ENCODE data around the gene WDR89.
"Not testable (repeated sequence)": the region's sequence is repeated elsewhere in the genome, so short reads cannot be mapped to it uniquely, and the experiment has no call there.

Gene WDR89

GRCh38 chr14:63652406-63652805 lies 10.7 kb upstream of the WDR89 start:
- FAIRE-seq = no peak

- FAIRE-seq = no peak
Observed at GRCh38 chr14:63650256-63650952, 8.7 kb upstream of the WDR89 start.

GRCh38 chr14:63647696-63648410 lies 6.2 kb upstream of the WDR89 start:
- no peak for FAIRE-seq

GRCh38 chr14:63644741-63645140 lies 3.1 kb upstream of the WDR89 start:
- no peak for FAIRE-seq

GRCh38 chr14:63642656-63643382 lies 1.1 kb upstream of the WDR89 start:
- no peak for FAIRE-seq

GRCh38 chr14:63642229-63642611 lies 549 bp upstream of the WDR89 start:
- no peak for FAIRE-seq

GRCh38 chr14:63638493-63638892 lies 3.2 kb downstream of the WDR89 start:
- no peak for FAIRE-seq

GRCh38 chr14:63636094-63636635 lies 5.5 kb downstream of the WDR89 start:
- FAIRE-seq = not testable (repeated sequence)

GRCh38 chr14:63633801-63634200 lies 7.9 kb downstream of the WDR89 start:
- FAIRE-seq = no peak

GRCh38 chr14:63632932-63633514 lies 8.6 kb downstream of the WDR89 start:
- FAIRE-seq = peak; percentile 53

GRCh38 chr14:63624701-63625100 lies 17.0 kb downstream of the WDR89 start:
- FAIRE-seq = no peak

- FAIRE-seq = no peak
Observed at GRCh38 chr14:63624203-63624602, 17.5 kb downstream of the WDR89 start.

GRCh38 chr14:63621975-63622374 lies 19.7 kb downstream of the WDR89 start:
- not testable (repeated sequence) for FAIRE-seq

- FAIRE-seq = no peak
Observed at GRCh38 chr14:63616015-63616414, 25.7 kb downstream of the WDR89 start.

GRCh38 chr14:63614679-63615363 lies 26.9 kb downstream of the WDR89 start:
- FAIRE-seq = no peak

- FAIRE-seq = no peak
Observed at GRCh38 chr14:63611078-63611477, 30.6 kb downstream of the WDR89 start.

GRCh38 chr14:63605041-63605532 lies 36.6 kb downstream of the WDR89 start:
- FAIRE-seq = no peak

- no peak for FAIRE-seq
Observed at GRCh38 chr14:63604626-63605025, 37.0 kb downstream of the WDR89 start.

GRCh38 chr14:63603749-63604277 lies 37.9 kb downstream of the WDR89 start:
- no peak for FAIRE-seq

GRCh38 chr14:63598807-63599206 lies 42.9 kb downstream of the WDR89 start:
- FAIRE-seq = no peak

- FAIRE-seq = no peak
Observed at GRCh38 chr14:63596998-63597658, 44.5 kb downstream of the WDR89 start.

All from G401.6 (cell line).